Measurements from ENCODE around the gene TMED8. TPM values are rescaled to one million over a fixed set of nuclear protein-coding genes. Genes with fewer than 3 reads are reported as not detected.

Gene TMED8
- total RNA-seq, 1 experiment from 2014 or later, result 21.2 TPM

- Histone ChIP-seq H3K27ac (ENCODE audit: low read depth, low read length) (no peak overlapping the region), H3K9me3 (ENCODE audit: control insufficient read depth in 1 of 2, insufficient read depth in 1 of 2, low read depth in 1 of 2, low read length in 2 of 2) (no peaks in the 10 kb centered on the region), H3K27me3 (ENCODE audit: insufficient read depth, low read length) (no peaks in the 10 kb centered on the region), H2AFZ (ENCODE audit: low read depth, low read length, poor library complexity, severe bottlenecking) (no peak overlapping the region), H4K20me1 (ENCODE audit: insufficient read depth) (no peaks in the 10 kb centered on the region), H3K79me2 (ENCODE audit: insufficient read depth, low read length) (no peaks in the 10 kb centered on the region), H3K4me2 (ENCODE audit: low read length) (no peak overlapping the region), H3K4me1 (ENCODE audit: control insufficient read depth in 1 of 2, insufficient read depth in 2 of 2, low read length in 2 of 2) (peaks cover 19 to 22% of the 10 kb centered on the region in 2 experiments), H3K36me3 (ENCODE audit: control insufficient read depth in 1 of 2, insufficient read depth in 2 of 2, low read length in 2 of 2) (peaks cover 0 to 7% of the 10 kb centered on the region in 2 experiments; a peak in 1 of 4 replicates), H3K9me2 (ENCODE audit: insufficient read depth) (no peaks in the 10 kb centered on the region), H3K9ac (ENCODE audit: low read length) (no peak overlapping the region), H3K4me3 (replicated peaks in 1 of 2; ENCODE audit: low read depth in 1 of 2, low read length in 2 of 2) (no peak overlapping the region)
- intact Hi-C loops (cut with micrococcal nuclease), result loop anchor here (2.0 to 5.0 kb wide), 2 partner anchors 156 to 250 kb away; partner anchors contain the start of genes AHSA1 and VIPAS39
- TF ChIP-seq EZH2phosphoT487 (IDR thresholded peaks at IDR 0.05; ENCODE audit: borderline replicate concordance) (no peak), SP1 (IDR thresholded peaks at IDR 0.05; ENCODE audit: low read depth) (no peak), RAD21 (IDR thresholded peaks at IDR 0.05; ENCODE audit: low read depth) (peak; percentile 82), ELF1 (IDR thresholded peaks at IDR 0.05; ENCODE audit: borderline replicate concordance, low read depth) (no peak), CTCF (IDR thresholded peaks at IDR 0.05 in 2 of 3, conservative IDR thresholded peaks at IDR 0.05 in 1 of 3; ENCODE audit: borderline replicate concordance in 1 of 3, insufficient read depth in 1 of 3, low read depth in 2 of 3, low read length in 2 of 3) (peak; percentile 87 to 92 (median 89))
- ChIA-PET CTCF (interaction anchor here (1.0 to 5.3 kb wide), 3 partner anchors 14 to 149 kb away, joined by 4 to 89 read pairs (median 12); no protein-coding TSS in a partner anchor), POLR2A (no interaction called here), RAD21 (ENCODE audit: low non-redundant PET in 1 of 2, low total read pairs in 2 of 2, uncharacterized antibody in 2 of 2, unreplicated experiment in 2 of 2) (no interaction called here)
- peak; percentile 69 for ATAC-seq
- no TSS peak for BruUV-seq (replicated peaks)
- DNase-seq (ENCODE audit: low read depth, low spot score), result peak; percentile 68
Measured at GRCh38 chr14:77301103-77301502, 75.8 kb downstream of the TMED8 start.

- CTCF ChIA-PET, result interaction anchor here (1.6 kb wide), 1 partner anchor 148 kb away, joined by 5 read pairs; no protein-coding TSS in a partner anchor
- Histone ChIP-seq H3K27ac (ENCODE audit: low read depth, low read length) (no peak overlapping the region), H3K27me3 (ENCODE audit: insufficient read depth, low read length) (no peaks in the 10 kb centered on the region), H3K79me2 (ENCODE audit: insufficient read depth, low read length) (no peaks in the 10 kb centered on the region), H3K4me2 (ENCODE audit: low read length) (no peak overlapping the region), H3K9ac (ENCODE audit: low read length) (no peak overlapping the region), H3K9me2 (ENCODE audit: insufficient read depth) (no peaks in the 10 kb centered on the region), H3K4me3 (replicated peaks in 1 of 2; ENCODE audit: low read depth in 1 of 2, low read length in 2 of 2) (no peak overlapping the region), H2AFZ (ENCODE audit: low read depth, low read length, poor library complexity, severe bottlenecking) (no peak overlapping the region), H3K4me1 (ENCODE audit: control insufficient read depth in 1 of 2, insufficient read depth in 2 of 2, low read length in 2 of 2) (peaks cover 19 to 22% of the 10 kb centered on the region in 2 experiments), H3K36me3 (ENCODE audit: control insufficient read depth in 1 of 2, insufficient read depth in 2 of 2, low read length in 2 of 2) (peaks cover 0 to 13% of the 10 kb centered on the region in 2 experiments; a peak in 1 of 4 replicates), H4K20me1 (ENCODE audit: insufficient read depth) (no peaks in the 10 kb centered on the region), H3K9me3 (ENCODE audit: control insufficient read depth in 1 of 2, insufficient read depth in 1 of 2, low read depth in 1 of 2, low read length in 2 of 2) (no peaks in the 10 kb centered on the region)
- POLR2A ChIA-PET, result no interaction called here
- no TSS peak for BruUV-seq (replicated peaks)
- DNase-seq (ENCODE audit: low read depth, low spot score) (no peak), ATAC-seq (no peak)
- TF ChIP-seq CTCF (IDR thresholded peaks at IDR 0.05 in 2 of 3, conservative IDR thresholded peaks at IDR 0.05 in 1 of 3; ENCODE audit: borderline replicate concordance in 1 of 3, insufficient read depth in 1 of 3, low read depth in 2 of 3, low read length in 2 of 3) (no peak), SRF (IDR thresholded peaks at IDR 0.05; ENCODE audit: low read depth) (no peak), SP1 (IDR thresholded peaks at IDR 0.05; ENCODE audit: low read depth) (no peak), EGR1 (IDR thresholded peaks at IDR 0.05; ENCODE audit: low read depth) (no peak), FOSL1 (IDR thresholded peaks at IDR 0.05; ENCODE audit: low read depth) (no peak), CEBPB (IDR thresholded peaks at IDR 0.05; ENCODE audit: low read depth) (no peak), ELF1 (IDR thresholded peaks at IDR 0.05; ENCODE audit: borderline replicate concordance, low read depth) (no peak), TCF7L2 (IDR thresholded peaks at IDR 0.05; ENCODE audit: borderline replicate concordance, extremely low read depth, insufficient read depth, insufficient read length) (no peak), CBX3 (IDR thresholded peaks at IDR 0.05; ENCODE audit: low read depth) (no peak), POLR2AphosphoS5 (IDR thresholded peaks at IDR 0.05; ENCODE audit: low read depth, low read length) (no peak), YY1 (IDR thresholded peaks at IDR 0.05; ENCODE audit: extremely low read depth, insufficient replicate concordance, low read depth, low read length) (no peak), SIN3A (IDR thresholded peaks at IDR 0.05; ENCODE audit: low read depth) (no peak)
- intact Hi-C loops (cut with micrococcal nuclease), result loop anchor here (2.0 to 5.0 kb wide), 2 partner anchors 158 to 251 kb away; partner anchors contain the start of genes AHSA1 and VIPAS39
- RAD21 ChIA-PET (ENCODE audit: low non-redundant PET in 1 of 2, low total read pairs in 2 of 2, uncharacterized antibody in 2 of 2, unreplicated experiment in 2 of 2), result no interaction called here
Measured at GRCh38 chr14:77299771-77300170, 77.1 kb downstream of the TMED8 start.

Measured in HCT116 (cell line).